ENCODE results near the gene CXCL16. TPM values are rescaled to one million over a fixed set of nuclear protein-coding genes. Genes with fewer than 3 reads are reported as not detected.
A peak's percentile ranks its signal among the peaks of the same experiment; 100 is the strongest.

CXCL16 gene
- total and polyA plus RNA-seq, 8 donors, result 13.7 to 47.4 (median 28.8) TPM

GRCh38 chr17:4769628-4770027, 29.9 kb upstream of the CXCL16 start:
- Histone ChIP-seq H3K4me3 (no peak overlapping the region), H3K36me3 (no peaks in the 10 kb centered on the region), H3K27ac (no peak overlapping the region), H3K9me3 (no peaks in the 10 kb centered on the region), H3K27me3 (peaks cover 0 to 26% (median 0%) of the 10 kb centered on the region in 3 donors), H3K4me1 (peaks cover 0 to 18% (median 11%) of the 10 kb centered on the region in 4 donors)
- intact Hi-C loops (cut with DNase I; ENCODE audit: low total_unique reads), result no loop called here
- 88 to 100% (median 97%) methylated on average over 2 of the region's 2 CpGs for WGBS, 5 donors
- no peak for DNase-seq
- TF ChIP-seq EP300 (IDR thresholded peaks at IDR 0.05), result no peak
- no peak for TF ChIP-seq CTCF (IDR thresholded peaks at IDR 0.05)
- no peak for TF ChIP-seq POLR2A (IDR thresholded peaks at IDR 0.05)
- TF ChIP-seq POLR2AphosphoS5 (IDR thresholded peaks at IDR 0.05), result no peak

GRCh38 chr17:4768298-4768697, 28.6 kb upstream of the CXCL16 start:
- Histone ChIP-seq H3K36me3 (no peaks in the 10 kb centered on the region), H3K9me3 (no peaks in the 10 kb centered on the region), H3K4me3 (no peak overlapping the region), H3K27ac (no peak overlapping the region), H3K4me1 (peaks cover 0 to 18% (median 11%) of the 10 kb centered on the region in 4 donors), H3K27me3 (peaks cover 0 to 18% (median 0%) of the 10 kb centered on the region in 3 donors)
- TF ChIP-seq POLR2A (IDR thresholded peaks at IDR 0.05), result no peak
- TF ChIP-seq POLR2AphosphoS5 (IDR thresholded peaks at IDR 0.05), result no peak
- TF ChIP-seq EP300 (IDR thresholded peaks at IDR 0.05), result no peak
- TF ChIP-seq CTCF (IDR thresholded peaks at IDR 0.05), result no peak
- DNase-seq, result no peak
- WGBS, 5 donors, result 78 to 87% (median 83%) methylated on average over 6 of the region's 6 CpGs
- intact Hi-C loops (cut with DNase I; ENCODE audit: low total_unique reads), result no loop called here

GRCh38 chr17:4766723-4767122, 27.0 kb upstream of the CXCL16 start:
- intact Hi-C loops (cut with DNase I; ENCODE audit: low total_unique reads), result no loop called here
- Histone ChIP-seq H3K36me3 (no peaks in the 10 kb centered on the region), H3K27me3 (peaks cover 0 to 5% (median 0%) of the 10 kb centered on the region in 3 donors), H3K4me1 (peaks cover 0 to 9% (median 4%) of the 10 kb centered on the region in 4 donors), H3K9me3 (no peaks in the 10 kb centered on the region), H3K27ac (peak overlapping the region in 2 of 5 donors; percentile 50 to 65), H3K4me3 (no peak overlapping the region)
- DNase-seq, result no peak
- no peak for TF ChIP-seq POLR2AphosphoS5 (IDR thresholded peaks at IDR 0.05)
- TF ChIP-seq EP300 (IDR thresholded peaks at IDR 0.05), result no peak
- TF ChIP-seq CTCF (IDR thresholded peaks at IDR 0.05), result no peak
- TF ChIP-seq POLR2A (IDR thresholded peaks at IDR 0.05), result no peak
- 83 to 88% (median 86%) methylated on average over 9 of the region's 9 CpGs for WGBS, 5 donors

GRCh38 chr17:4766201-4766600, 26.5 kb upstream of the CXCL16 start:
- H3K36me3 ChIP-seq, result no peaks in the 10 kb centered on the region
- peak overlapping the region in 2 of 5 donors; percentile 53 to 65 for H3K27ac ChIP-seq
- TF ChIP-seq POLR2A (IDR thresholded peaks at IDR 0.05) (no peak), CTCF (IDR thresholded peaks at IDR 0.05) (no peak), POLR2AphosphoS5 (IDR thresholded peaks at IDR 0.05) (no peak), EP300 (IDR thresholded peaks at IDR 0.05) (no peak)
- DNase-seq, result no peak
- intact Hi-C loops (cut with DNase I; ENCODE audit: low total_unique reads), result no loop called here
- WGBS, 5 donors, result 77 to 89% (median 85%) methylated on average over 3 of the region's 3 CpGs
- H3K4me3 ChIP-seq, result no peak overlapping the region
- no peaks in the 10 kb centered on the region for H3K27me3 ChIP-seq
- peaks cover 0 to 3% (median 1%) of the 10 kb centered on the region in 4 donors for H3K4me1 ChIP-seq
- no peaks in the 10 kb centered on the region for H3K9me3 ChIP-seq
